RWPE1 (cell line): ENCODE measurements around the gene ST3GAL3.
A peak's percentile ranks its signal among the peaks of the same experiment; 100 is the strongest.

Experiments
- CTCF ChIA-PET: fragments of 350-600 bp; sonication (Branson Sonifier 250); formaldehyde crosslinking; extraction: SDS; loops from one replicate; lab custom pipeline; 2021; lab: Yijun Ruan, JAX
- POLR2A ChIA-PET: fragments of 400-600 bp; formaldehyde crosslinking; extraction: SDS; loops from one replicate; lab custom pipeline; 2020; ENCODE audit warnings: antibody characterized with exemption; ENCODE audit not compliant: low non-redundant PET; lab: Yijun Ruan, JAX
- DNase-seq: peaks from one replicate; pipeline ENCODE4 v3.0.0; 2012; ENCODE audit warnings: low spot score
- H3K27ac ChIP-seq: fragments of 450-650 bp; 2 replicates; pipeline ENCODE4 v1.5.1; 2017
- CTCF ChIP-seq: fragments of 450-650 bp; conservative IDR thresholded peaks from 2 replicates; pipeline ENCODE4 v1.5.1; 2017; ENCODE audit warnings: low read depth, mild to moderate bottlenecking

The ST3GAL3 gene

GRCh38 chr1:43977376-43978263 is 270.3 kb downstream of the ST3GAL3 start:
- no peak for TF ChIP-seq CTCF
- DNase-seq = no peak
- H3K27ac ChIP-seq = peak overlapping the region; percentile 94
- ChIA-PET CTCF (no interaction called here), POLR2A (no interaction called here)

- CTCF ChIA-PET = no interaction called here
- POLR2A ChIA-PET = no interaction called here
- peak overlapping the region; percentile 94 for H3K27ac ChIP-seq
Measured at GRCh38 chr1:43978264-43978550, 270.9 kb downstream of the ST3GAL3 start.

GRCh38 chr1:43978551-43979260 is 271.4 kb downstream of the ST3GAL3 start, which contains the start of gene B4GALT2:
Gene B4GALT2, plus strand, starts transcription at chr1:43979210. Its CDS starts 1,951 bp downstream, at chr1:43981161.
- ChIA-PET CTCF (no interaction called here), POLR2A (no interaction called here)
- no peak for TF ChIP-seq CTCF
- H3K27ac ChIP-seq = peak within 1 kb of the TSS; percentile 94
- peak; percentile 64 for DNase-seq

More at GRCh38 chr1:43978264-43978550, 270.9 kb downstream of the ST3GAL3 start:
- no peak for TF ChIP-seq CTCF
- no peak for DNase-seq

GRCh38 chr1:43979261-43979527 is 271.9 kb downstream of the ST3GAL3 start:
- POLR2A ChIA-PET = no interaction called here
- CTCF ChIA-PET = no interaction called here
- no peak for TF ChIP-seq CTCF
- DNase-seq = no peak
- H3K27ac ChIP-seq = peak overlapping the region; percentile 94

GRCh38 chr1:43979528-43980254 is 272.4 kb downstream of the ST3GAL3 start:
- TF ChIP-seq CTCF = no peak
- POLR2A ChIA-PET = interaction anchor here (0.6 kb wide), 1 partner anchor 10 kb away, joined by 3 read pairs; no protein-coding TSS in a partner anchor
- DNase-seq = peak; percentile 62
- CTCF ChIA-PET = interaction anchor here (1.0 kb wide), 1 partner anchor 9 kb away, joined by 3 read pairs; no protein-coding TSS in a partner anchor
- H3K27ac ChIP-seq = peak overlapping the region; percentile 94
